ENCODE data around the gene INAVA. TPM values are rescaled to one million over a fixed set of nuclear protein-coding genes. Genes with fewer than 3 reads are reported as not detected.

Gene INAVA
- total RNA-seq, 1 experiment from 2014 or later, result 41.2 TPM

DNA sequence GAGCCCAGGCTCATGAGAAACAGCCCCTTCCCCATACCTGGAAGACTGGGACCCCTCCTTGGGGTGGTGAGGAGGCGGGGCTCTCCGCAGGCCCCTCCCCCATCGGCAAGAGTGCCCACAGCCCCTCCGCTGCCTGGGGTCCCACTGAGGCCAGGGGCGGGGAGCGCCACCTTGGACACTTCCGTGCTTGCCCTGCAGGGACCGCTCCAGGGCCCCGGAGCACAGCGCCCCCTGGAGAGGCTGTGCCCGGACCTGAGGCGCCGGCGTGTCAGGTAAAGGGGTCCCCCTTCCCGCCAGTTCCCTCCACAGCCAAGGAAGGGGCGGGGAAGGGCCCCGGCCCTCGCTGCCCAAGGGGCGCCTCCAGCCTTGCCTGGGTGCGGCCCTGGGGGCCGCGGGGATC lies 21.5 kb downstream of the INAVA start (continued):
- TF ChIP-seq NFATC4 (CRISPR knock-in tag; IDR thresholded peaks at IDR 0.05) (no peak), ETV6 (CRISPR knock-in tag; IDR thresholded peaks at IDR 0.05) (peak; percentile 51; the same call in 1 of the 2 replicates), CREB1 (CRISPR knock-in tag; IDR thresholded peaks at IDR 0.05) (peak; percentile 62; the same call in 1 of the 2 replicates), ZNF423 (CRISPR knock-in tag; IDR thresholded peaks at IDR 0.05) (peak; percentile 82), ZNF416 (CRISPR knock-in tag; IDR thresholded peaks at IDR 0.05) (peak; percentile 42; the same call in 1 of the 2 replicates), CREM (CRISPR knock-in tag; IDR thresholded peaks at IDR 0.05) (no peak)
- TF ChIP-seq, protein P1, sequence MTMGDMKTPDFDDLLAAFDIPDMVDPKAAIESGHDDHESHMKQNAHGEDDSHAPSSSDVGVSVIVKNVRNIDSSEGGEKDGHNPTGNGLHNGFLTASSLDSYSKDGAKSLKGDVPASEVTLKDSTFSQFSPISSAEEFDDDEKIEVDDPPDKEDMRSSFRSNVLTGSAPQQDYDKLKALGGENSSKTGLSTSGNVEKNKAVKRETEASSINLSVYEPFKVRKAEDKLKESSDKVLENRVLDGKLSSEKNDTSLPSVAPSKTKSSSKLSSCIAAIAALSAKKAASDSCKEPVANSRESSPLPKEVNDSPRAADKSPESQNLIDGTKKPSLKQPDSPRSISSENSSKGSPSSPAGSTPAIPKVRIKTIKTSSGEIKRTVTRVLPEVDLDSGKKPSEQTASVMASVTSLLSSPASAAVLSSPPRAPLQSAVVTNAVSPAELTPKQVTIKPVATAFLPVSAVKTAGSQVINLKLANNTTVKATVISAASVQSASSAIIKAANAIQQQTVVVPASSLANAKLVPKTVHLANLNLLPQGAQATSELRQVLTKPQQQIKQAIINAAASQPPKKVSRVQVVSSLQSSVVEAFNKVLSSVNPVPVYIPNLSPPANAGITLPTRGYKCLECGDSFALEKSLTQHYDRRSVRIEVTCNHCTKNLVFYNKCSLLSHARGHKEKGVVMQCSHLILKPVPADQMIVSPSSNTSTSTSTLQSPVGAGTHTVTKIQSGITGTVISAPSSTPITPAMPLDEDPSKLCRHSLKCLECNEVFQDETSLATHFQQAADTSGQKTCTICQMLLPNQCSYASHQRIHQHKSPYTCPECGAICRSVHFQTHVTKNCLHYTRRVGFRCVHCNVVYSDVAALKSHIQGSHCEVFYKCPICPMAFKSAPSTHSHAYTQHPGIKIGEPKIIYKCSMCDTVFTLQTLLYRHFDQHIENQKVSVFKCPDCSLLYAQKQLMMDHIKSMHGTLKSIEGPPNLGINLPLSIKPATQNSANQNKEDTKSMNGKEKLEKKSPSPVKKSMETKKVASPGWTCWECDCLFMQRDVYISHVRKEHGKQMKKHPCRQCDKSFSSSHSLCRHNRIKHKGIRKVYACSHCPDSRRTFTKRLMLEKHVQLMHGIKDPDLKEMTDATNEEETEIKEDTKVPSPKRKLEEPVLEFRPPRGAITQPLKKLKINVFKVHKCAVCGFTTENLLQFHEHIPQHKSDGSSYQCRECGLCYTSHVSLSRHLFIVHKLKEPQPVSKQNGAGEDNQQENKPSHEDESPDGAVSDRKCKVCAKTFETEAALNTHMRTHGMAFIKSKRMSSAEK (CRISPR knock-in tag; IDR thresholded peaks at IDR 0.05; ENCODE audit: borderline replicate concordance), result 0 out of 2 replicates have a peak, but pooled peaks have one; percentile 11
- TF ChIP-seq, protein P2, sequence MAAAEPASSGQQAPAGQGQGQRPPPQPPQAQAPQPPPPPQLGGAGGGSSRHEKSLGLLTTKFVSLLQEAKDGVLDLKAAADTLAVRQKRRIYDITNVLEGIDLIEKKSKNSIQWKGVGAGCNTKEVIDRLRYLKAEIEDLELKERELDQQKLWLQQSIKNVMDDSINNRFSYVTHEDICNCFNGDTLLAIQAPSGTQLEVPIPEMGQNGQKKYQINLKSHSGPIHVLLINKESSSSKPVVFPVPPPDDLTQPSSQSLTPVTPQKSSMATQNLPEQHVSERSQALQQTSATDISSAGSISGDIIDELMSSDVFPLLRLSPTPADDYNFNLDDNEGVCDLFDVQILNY (CRISPR knock-in tag; IDR thresholded peaks at IDR 0.05), result peak; percentile 68
- TF ChIP-seq, protein P3, sequence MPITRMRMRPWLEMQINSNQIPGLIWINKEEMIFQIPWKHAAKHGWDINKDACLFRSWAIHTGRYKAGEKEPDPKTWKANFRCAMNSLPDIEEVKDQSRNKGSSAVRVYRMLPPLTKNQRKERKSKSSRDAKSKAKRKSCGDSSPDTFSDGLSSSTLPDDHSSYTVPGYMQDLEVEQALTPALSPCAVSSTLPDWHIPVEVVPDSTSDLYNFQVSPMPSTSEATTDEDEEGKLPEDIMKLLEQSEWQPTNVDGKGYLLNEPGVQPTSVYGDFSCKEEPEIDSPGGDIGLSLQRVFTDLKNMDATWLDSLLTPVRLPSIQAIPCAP (CRISPR knock-in tag; IDR thresholded peaks at IDR 0.05), result no peak
- TF ChIP-seq, protein P4, sequence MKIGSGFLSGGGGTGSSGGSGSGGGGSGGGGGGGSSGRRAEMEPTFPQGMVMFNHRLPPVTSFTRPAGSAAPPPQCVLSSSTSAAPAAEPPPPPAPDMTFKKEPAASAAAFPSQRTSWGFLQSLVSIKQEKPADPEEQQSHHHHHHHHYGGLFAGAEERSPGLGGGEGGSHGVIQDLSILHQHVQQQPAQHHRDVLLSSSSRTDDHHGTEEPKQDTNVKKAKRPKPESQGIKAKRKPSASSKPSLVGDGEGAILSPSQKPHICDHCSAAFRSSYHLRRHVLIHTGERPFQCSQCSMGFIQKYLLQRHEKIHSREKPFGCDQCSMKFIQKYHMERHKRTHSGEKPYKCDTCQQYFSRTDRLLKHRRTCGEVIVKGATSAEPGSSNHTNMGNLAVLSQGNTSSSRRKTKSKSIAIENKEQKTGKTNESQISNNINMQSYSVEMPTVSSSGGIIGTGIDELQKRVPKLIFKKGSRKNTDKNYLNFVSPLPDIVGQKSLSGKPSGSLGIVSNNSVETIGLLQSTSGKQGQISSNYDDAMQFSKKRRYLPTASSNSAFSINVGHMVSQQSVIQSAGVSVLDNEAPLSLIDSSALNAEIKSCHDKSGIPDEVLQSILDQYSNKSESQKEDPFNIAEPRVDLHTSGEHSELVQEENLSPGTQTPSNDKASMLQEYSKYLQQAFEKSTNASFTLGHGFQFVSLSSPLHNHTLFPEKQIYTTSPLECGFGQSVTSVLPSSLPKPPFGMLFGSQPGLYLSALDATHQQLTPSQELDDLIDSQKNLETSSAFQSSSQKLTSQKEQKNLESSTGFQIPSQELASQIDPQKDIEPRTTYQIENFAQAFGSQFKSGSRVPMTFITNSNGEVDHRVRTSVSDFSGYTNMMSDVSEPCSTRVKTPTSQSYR (CRISPR knock-in tag; IDR thresholded peaks at IDR 0.05), result peak; percentile 63; the same call in 1 of the 2 replicates

DNA sequence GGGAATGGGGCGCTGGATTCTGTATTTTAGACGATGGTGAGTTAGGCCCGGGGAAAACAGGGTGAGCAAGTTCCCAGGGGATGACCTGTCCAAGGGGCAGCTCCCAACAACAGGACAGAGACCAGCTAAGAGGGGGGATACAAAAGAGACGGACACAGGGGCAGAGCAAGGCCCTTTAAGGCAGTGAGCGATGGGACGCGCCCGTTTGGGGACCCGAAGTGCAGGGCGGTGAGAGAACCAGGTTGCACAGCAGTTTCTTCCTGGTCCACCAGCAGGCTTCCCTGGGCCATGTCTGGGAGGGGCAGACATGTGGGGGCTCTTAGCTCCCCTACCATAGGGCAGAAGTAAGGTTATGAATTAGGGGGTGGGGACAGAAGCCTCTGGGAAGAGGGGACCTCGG lies 22.0 kb downstream of the INAVA start:
- no peak for ATAC-seq
- H3K9me3 Mint-ChIP-seq, result no peaks in the 10 kb centered on the region
- H3K27me3 Mint-ChIP-seq (ENCODE audit: low read depth), result no peaks in the 10 kb centered on the region
- TF ChIP-seq JUN (CRISPR knock-in tag; IDR thresholded peaks at IDR 0.05) (no peak), TP53 (CRISPR knock-in tag; IDR thresholded peaks at IDR 0.05) (no peak), MYBL2 (CRISPR knock-in tag; IDR thresholded peaks at IDR 0.05) (no peak), ZNF317 (CRISPR knock-in tag; IDR thresholded peaks at IDR 0.05; ENCODE audit: borderline replicate concordance, low read depth) (no peak), NFATC4 (CRISPR knock-in tag; IDR thresholded peaks at IDR 0.05) (no peak), HMGA2 (CRISPR knock-in tag; IDR thresholded peaks at IDR 0.05) (no peak)
- TF ChIP-seq, protein P5, sequence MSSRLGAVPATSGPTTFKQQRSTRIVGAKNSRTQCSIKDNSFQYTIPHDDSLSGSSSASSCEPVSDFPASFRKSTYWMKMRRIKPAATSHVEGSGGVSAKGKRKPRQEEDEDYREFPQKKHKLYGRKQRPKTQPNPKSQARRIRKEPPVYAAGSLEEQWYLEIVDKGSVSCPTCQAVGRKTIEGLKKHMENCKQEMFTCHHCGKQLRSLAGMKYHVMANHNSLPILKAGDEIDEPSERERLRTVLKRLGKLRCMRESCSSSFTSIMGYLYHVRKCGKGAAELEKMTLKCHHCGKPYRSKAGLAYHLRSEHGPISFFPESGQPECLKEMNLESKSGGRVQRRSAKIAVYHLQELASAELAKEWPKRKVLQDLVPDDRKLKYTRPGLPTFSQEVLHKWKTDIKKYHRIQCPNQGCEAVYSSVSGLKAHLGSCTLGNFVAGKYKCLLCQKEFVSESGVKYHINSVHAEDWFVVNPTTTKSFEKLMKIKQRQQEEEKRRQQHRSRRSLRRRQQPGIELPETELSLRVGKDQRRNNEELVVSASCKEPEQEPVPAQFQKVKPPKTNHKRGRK (CRISPR knock-in tag; IDR thresholded peaks at IDR 0.05; ENCODE audit: borderline replicate concordance), result no peak
- TF ChIP-seq, protein P2 (CRISPR knock-in tag; IDR thresholded peaks at IDR 0.05), result no peak
- H3K4me1 Mint-ChIP-seq, result peaks cover 5% of the 10 kb centered on the region; the same call in 1 of the 2 replicates
- H3K4me3 Mint-ChIP-seq, result peak overlapping the region; percentile 41
- H3K27ac Mint-ChIP-seq, result no peak overlapping the region
- ChIA-PET CTCF (interaction anchor here (0.8 to 5.1 kb wide), 9 partner anchors 9 to 104 kb away, joined by 3 to 33 read pairs (median 13); no protein-coding TSS in a partner anchor), POLR2A (no interaction called here)
- peaks cover 14% of the 10 kb centered on the region for H3K36me3 Mint-ChIP-seq
- DNase-seq (ENCODE audit: low spot score), result no peak

Measured in WTC11 (cell line).